ENCODE data around the gene LIN28A.

Gene LIN28A

DNA sequence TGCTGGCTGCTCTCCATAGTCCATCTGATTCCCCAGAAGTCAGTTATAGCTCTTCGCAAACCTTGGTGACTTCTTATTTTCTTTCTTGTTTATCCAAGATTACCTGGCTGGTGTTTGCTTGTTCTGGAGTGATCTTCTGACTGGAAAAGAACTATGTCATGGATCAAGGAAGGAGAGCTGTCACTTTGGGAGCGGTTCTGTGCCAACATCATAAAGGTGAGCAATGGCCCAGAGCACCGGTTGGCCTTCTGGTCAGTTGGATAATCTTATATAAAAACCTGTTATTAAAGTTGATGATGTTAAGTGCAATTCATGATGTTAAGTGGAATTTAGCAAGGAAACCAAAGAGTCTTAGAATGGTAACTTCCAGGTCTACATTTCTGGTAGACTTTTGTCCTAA, 22.2 kb downstream of the LIN28A start:
- no peak for DNase-seq (ENCODE audit: low read depth in 1 of 2, low spot score in 1 of 2)

DNA sequence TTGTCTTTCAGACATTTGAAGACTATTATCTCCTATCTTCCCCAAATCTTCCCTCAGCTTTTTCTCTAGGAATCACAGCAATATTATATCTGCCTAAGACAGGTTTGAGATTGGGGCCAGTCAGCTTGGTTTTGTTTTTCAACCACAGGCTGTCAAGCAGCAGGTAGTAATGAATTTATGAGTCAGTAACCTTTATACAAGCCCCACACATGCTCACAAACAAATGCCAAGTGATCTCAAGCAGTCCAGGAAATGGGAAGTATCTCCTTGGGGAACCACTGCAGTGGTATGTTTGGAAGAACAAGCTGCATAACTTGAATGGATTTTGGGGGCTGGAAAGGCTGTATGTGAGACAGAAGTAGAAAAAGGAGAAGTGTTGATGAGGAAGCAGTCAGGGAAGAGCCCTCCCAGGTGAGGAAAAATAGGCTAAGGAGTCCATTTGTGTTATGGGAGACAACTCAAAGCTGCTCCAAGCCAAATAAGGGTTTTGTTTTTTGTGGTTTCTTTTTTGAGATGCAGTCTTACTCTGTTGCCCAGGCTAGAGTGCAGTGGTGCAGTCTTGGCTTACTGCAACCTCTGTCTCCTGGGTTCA, 23.6 kb downstream of the LIN28A start:
- DNase-seq (ENCODE audit: low read depth in 1 of 2, low spot score in 1 of 2): no peak

DNA sequence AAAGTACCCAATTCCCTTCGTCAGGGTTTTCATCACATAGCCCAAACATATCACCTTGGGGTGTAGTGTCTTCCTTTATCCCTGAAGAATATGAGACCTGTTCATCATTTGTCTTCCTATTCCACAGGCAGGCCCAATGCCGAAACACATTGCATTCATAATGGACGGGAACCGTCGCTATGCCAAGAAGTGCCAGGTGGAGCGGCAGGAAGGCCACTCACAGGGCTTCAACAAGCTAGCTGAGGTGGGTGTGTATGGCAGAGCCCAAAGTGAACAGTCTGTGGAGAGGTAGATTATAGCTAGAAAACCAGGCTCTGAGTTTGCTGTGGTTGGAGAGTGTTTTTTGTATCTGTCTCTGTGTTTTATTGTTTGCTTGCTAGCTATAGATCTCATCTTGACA, 27.4 kb downstream of the LIN28A start:
- no peak for DNase-seq (ENCODE audit: low read depth in 1 of 2, low spot score in 1 of 2)

DNA sequence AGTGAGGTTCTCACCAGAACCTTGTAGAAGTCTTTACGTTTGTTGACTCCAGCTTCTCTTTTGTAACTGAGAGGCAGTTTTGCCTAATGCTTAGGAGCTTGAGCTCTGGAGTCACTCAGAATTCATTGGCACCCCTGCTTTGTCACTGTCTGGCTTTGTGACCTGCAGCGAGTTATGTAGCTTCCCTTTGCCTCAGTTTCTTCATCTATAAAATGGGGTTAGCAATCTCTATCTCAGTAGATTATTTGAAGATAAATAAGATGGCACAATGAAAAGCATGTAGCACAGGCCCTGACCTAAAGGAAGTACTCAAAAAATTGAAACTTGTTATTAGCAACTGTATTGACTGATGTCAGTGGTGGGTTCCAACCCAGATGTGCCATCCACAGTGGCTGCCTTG, 29.6 kb downstream of the LIN28A start:
- no peak for DNase-seq (ENCODE audit: low read depth in 1 of 2, low spot score in 1 of 2)

DNA sequence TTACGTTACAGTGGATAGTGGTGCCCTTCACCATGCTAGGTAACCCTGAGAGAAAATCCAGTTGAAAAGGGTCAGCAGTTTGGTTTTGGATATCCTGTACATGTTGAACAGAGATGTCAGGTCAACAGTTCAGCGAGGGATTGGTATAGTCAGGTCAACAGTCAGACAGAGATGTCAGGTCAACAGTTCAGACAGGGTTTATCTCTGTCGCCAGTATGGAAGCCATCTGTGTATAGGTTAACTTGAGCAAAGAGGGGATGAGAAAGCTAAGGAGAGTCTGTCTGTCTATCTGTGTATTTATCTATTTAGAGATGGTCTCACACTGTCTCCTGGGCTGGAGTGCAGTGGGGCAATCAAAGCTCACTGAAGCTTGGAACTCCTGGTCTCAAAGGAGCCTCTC, 39.3 kb downstream of the LIN28A start:
- DNase-seq (ENCODE audit: low read depth in 1 of 2, low spot score in 1 of 2): no peak

DNA sequence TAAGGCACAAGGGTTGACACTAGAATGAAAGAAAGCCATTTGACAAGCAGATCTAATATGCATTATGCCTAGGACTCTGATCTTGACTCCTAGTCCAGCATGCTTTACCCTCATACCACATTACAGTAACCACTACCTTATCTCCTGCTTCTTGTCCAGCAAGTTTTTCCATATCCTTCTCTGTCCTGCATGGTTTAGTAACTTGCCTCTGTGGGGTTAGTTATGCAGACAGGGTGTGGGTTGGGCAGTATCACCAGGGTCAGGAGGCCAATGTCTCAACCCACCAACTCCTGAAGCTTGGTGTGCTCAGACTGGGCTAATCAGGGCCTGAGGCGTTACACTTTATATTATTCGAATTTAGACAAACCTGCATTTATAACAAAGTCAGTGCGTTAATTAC, 40.3 kb downstream of the LIN28A start:
- DNase-seq (ENCODE audit: low read depth in 1 of 2, low spot score in 1 of 2): no peak

DNA sequence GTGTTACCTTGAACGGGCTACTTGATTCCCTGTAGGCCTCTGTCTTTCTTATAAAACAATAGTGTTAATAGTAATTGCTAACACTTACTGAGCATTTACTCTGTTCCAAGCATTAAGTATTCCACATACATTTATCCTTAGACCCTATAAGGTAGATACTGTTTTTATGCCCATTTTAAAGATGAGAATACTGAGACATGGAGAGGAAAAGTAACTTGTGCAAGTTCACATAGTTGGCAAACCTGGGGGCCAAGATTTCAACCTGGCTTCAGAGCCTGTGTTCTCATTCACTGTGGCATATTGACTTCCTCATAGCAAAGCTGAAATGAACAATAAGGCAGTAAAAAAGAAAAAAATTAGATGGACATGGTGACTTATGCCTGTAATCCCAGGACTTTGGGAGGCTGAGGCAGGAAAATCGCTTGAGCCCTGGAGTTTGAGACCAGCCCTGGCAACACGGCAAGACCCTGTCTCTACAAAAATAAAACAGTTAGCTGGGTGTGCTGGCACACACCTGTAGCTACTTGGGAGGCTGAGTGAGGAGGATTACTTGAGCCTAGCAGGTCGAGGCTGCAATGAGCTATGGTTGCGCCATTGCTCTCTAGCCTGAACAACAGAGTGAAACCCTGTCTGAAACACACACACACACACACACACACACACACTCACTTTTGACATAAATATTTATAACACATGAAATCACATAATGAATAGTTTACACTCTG, 42.0 kb downstream of the LIN28A start:
- DNase-seq (ENCODE audit: low read depth in 1 of 2, low spot score in 1 of 2): no peak

DNA sequence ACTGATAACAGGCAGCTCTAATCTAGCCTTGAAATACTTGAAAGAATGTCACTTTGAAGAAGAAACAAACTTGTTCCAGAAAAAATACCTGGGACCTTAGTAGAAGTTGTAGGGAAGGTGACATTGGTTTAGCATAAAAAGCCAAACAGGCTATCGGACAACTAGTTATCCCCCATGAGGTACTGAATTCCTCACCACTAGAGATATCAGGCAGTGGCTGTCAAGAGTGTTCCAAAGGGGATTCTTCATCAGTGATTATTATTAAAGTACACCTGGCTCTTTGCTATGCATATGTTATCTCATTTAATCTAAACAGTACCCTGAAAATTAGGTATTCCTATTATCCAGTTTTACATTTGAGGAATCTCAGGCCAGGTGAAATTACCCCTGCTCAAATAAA, 48.5 kb downstream of the LIN28A start:
- no peak for DNase-seq (ENCODE audit: low read depth in 1 of 2, low spot score in 1 of 2)

DNA sequence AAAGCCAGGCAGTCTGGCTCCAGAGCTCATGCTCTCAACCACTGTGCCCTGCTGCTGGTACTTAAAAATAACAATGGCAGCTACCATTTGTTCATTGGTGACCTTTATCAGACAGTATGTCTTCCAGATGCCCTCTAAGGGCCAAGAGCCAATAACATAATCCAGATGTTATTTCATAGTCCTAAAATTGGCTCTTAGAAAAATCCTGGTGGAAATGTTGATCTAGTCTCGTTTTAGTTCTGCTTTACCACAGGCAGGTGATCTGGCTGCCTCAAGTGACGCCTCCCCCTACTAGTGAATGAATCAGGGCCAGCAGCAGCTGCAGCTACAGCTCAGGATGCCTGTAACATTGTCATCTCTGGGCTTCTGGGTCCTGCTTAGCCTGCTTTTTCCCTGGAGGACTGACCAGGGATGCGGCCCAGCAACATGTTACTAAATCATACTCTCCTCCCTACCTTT, 49.0 kb downstream of the LIN28A start:
- DNase-seq (ENCODE audit: low read depth in 1 of 2, low spot score in 1 of 2): no peak

DNA sequence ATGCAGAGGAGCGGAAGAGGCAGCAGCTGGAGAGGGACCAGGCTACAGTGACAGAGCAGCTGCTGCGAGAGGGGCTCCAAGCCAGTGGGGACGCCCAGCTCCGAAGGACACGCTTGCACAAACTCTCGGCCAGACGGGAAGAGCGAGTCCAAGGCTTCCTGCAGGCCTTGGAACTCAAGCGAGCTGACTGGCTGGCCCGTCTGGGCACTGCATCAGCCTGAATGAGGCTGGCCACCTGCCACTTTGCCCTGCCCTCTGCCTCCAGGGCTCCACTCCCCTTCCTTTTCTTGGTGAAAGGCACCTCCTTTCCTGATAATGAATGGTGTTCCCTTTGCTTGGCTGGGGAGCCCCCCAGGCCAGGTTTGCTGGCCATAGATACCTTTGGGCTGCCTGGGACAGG, 58.3 kb downstream of the LIN28A start:
- DNase-seq (ENCODE audit: low read depth in 1 of 2, low spot score in 1 of 2): no peak

DNA sequence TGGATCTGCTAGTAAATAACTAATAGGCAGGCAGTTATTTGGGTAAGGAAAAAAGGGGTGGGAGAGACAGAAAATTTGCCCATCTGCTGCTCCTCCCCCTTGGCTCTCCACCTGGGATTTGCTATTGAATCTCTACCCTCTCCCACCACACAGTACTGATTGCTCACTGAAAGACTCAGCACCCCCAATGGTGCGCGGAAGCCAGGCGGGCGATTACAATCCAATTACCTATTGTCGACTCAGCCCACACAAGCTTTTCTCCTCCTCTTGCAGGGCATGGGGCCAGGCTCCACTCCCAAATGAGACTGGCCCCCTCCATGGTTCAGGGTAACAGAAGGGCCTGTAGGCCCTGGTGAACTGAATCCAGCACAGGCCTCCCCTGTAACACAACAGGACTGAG, 58.9 kb downstream of the LIN28A start:
- no peak for DNase-seq (ENCODE audit: low read depth in 1 of 2, low spot score in 1 of 2)

DNA sequence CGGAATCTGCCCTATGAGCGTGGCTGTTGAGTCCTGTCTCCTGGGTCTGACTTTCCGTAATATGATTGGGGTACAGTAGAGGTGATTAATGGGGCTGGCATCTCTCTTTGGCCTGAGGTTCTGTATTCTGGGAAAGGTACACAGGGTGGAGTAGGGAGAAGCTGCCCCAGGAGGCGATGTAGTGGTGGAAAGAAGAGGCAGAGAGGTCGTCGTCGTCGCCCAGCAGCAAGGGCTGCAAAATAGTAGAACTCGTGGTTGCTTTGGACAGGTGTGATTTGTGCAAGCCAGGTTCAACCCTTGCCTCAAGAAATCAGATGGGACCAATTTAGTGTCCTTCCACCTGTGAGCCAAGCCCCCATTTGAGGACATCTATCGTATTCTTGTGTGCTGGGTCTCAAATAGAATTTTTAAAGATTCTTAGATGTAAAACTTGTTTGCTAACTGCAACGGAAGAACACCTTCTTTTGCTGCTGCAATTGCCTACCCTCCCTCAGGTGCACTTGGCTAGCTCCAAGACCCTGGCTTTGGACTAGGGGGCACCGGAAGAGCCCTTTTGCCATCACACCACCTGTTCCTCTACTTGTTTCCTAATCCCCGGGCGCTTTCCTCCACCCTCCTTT, 60.4 kb downstream of the LIN28A start:
- DNase-seq (ENCODE audit: low read depth in 1 of 2, low spot score in 1 of 2): no peak

DNA sequence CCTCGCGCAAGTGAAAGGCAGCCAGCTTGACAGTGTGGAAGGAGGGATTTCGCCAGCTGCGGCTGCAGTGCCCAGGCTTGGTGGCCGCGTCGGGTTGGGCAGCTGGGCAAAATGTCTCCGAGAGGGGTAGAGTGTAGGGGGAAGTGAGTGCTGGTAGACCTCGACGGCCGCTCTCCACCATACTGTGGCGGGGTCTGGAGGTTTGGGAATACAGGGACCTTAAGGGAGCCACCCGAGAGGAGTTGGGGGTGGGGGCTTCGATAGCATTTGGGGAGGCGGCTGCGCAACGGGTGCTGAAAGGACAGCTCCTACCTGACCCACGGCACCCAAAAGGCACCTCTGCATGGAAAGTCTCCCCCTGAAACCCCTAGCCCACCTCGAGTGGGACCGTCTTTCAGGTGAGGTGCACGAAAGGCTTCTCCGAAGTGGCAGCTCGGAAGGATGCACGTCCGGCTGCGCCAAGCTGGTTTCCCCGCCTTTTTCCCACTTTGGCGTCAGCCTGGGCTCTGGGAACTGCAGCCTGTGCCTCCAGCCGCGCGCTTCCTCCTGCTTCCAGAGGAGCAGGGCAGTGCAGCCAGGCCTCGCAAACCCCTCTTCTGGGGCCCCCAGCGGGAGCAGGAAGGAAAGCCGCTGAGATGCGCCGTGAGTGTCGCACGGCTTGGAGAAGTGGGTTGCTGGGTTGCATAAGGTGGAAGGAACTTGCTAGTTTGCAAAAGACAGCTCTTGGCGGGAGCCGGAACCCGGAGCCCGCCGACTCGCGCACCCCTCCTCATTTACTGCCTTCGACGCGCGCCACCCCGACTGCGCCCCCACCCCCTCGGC, 61.1 kb downstream of the LIN28A start:
- peak in 1 of 2 donors; percentile 6 for DNase-seq (ENCODE audit: low read depth in 1 of 2, low spot score in 1 of 2)

DNA sequence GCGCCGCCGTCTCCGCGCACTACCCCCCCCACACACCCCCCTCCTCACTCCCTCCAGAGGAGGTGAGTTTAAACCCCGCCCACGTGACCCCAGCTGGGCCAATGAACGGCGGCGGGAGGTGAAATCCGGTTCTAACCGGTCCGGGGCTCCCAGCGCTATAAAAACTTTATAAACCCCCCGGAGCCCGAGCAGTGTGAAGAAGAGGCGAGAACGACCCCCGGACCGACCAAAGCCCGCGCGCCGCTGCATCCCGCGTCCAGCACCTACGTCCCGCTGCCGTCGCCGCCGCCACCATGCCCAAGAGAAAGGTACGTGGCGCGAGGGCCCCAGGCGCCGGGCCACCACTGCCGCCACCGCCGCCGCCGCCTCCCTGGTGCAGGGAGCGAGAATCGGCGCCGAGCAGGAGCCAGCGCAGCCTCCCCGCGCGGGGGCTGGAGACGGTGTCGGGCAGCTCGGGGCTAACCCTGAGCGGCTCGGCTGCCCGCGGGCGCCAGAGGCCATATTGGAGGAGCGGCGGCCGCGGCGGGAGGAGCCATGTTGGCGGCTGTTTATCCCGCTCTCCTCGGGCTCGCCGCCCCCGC, 61.8 kb downstream of the LIN28A start, which contains the start of gene HMGN2:
TSS of gene HMGN2 (plus strand) at position 121 of the 581 bp plus-strand sequence. CDS start at position 294, 173 bp downstream.
- peak; percentile 74 to 80 for DNase-seq (ENCODE audit: low read depth in 1 of 2, low spot score in 1 of 2)

DNA sequence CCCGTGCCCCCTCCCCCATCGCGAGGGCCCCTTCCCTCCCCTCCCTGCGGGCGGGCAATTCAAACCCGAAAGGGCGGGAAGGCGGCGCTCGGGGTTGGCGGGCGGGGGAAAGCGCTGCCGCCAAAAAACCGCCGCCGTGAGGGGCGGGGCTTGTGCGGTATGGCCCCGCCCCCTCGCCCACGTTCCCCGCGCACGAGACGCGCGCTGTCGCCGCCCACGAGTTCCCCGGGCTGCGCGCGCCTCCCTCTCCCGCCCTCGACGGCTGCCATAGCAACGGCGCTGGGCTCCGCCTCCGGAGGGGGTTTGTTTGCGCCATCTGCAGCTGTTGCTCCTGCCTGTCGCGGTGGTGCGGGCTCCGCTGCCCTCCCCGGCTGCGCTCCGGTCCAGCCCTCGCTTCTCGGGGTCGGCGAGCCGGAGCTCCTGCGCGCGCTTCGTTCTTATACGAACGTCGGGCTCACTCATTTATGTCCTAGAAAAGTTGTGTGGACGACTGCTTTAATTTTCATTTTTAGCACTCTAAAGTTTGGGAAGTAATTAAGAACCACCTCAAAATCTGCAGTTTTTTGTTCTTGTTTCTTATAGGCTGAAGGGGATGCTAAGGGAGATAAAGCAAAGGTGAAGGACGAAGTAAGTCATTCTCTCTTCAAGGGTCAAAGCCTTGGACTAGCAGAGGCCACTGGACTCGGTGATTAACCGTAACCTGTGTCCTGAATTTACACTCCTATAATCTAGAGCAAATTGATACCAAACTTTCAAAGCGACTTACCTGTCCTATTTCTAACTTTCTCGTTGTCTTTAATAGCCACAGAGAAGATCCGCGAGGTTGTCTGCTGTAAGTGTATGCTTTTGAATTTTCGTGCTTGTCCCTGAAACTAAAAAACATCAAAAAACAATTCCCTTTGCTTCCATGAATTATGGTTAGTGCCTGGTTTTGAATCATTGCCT, 62.6 kb downstream of the LIN28A start:
- DNase-seq (ENCODE audit: low read depth in 1 of 2, low spot score in 1 of 2): peak; percentile 94 to 97

DNA sequence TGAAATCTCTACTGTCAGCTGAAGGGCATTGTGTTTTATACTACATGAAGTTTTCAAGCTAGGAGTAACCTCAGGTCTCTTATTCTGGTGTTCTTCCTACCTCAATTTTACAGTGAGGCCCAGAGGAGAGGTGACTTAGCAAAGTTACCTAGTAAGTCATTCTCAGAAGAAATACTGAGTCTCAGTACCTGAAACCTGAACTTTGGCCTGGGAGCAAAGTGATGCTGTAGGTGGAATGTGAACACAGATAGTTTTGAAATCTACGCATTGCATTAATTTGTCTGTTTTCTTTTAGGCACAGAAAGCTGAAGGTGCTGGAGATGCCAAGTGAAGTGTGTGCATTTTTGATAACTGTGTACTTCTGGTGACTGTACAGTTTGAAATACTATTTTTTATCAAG, 64.2 kb downstream of the LIN28A start:
- no peak for DNase-seq (ENCODE audit: low read depth in 1 of 2, low spot score in 1 of 2)

DNA sequence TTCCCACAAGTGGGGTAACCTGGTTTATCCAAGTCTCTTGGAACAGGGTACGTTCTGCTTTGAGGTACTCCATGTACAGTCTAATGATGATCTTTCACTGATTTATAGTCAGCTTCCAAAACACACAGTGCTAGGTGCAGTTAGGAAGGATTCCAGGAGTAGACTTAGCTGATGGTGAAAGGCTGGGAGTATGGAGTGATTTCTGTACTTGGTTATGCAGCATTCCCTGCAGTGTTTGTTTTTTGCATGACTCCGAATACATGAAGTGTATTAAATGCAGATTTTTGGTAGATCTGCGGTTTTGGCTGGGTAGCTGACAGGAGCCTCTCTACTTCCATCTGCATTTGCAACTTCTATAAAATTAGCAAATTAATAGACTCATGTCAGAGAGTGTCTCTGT, 65.4 kb downstream of the LIN28A start:
- DNase-seq (ENCODE audit: low read depth in 1 of 2, low spot score in 1 of 2): no peak

DNA sequence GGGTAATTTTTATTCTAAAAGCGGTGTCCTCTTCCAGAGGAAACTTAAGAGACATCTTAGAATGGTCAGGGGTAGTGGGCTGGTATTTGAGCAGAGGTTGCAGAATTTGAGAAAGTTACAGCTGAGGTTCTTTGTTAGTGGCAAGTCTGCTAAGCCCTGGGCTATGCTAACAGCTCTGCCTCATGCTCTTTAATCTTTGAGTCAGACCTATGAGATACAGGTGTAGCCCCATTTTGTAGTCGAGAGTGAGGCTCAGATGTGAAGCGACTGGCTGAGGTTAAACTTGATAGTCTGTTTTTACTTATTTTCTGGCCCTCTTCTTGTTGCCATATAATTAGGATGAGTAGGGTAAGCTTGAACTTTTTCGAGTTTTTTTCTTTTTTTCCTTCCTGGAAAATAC, 66.3 kb downstream of the LIN28A start:
- no peak for DNase-seq (ENCODE audit: low read depth in 1 of 2, low spot score in 1 of 2)

DNA sequence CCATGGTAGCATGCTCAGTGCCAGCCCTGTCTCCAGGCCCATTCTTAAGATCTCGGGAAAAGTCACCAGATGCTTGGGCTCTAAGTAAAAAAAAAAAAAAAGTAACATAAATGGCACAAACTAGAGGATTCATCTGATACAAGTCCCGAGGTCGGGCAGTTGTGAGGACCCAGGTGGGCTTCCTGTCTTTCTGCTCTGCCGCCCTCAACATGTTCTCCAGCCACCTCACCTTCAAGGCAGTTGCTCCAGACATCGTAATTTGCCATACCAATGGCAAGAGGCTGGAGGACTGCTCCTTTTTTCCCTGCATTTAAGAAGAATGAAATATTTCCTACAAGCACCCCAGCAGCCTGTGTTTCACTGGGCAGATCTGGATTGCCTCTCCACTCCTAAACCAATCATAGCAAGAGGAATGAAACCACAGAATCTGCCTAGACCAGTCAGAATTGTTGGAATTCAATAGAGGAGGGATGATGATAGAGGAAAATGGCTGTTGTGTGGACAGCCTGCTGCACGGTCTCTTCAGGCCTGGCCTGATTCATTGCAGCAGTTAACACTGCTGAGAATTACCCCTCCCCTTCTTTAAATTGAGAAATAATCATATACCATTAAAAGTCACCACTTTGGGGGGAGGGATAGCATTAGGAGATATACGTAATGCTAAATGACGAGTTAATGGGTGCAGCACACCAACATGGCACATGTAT, 67.0 kb downstream of the LIN28A start:
- no peak for DNase-seq (ENCODE audit: low read depth in 1 of 2, low spot score in 1 of 2)

DNA sequence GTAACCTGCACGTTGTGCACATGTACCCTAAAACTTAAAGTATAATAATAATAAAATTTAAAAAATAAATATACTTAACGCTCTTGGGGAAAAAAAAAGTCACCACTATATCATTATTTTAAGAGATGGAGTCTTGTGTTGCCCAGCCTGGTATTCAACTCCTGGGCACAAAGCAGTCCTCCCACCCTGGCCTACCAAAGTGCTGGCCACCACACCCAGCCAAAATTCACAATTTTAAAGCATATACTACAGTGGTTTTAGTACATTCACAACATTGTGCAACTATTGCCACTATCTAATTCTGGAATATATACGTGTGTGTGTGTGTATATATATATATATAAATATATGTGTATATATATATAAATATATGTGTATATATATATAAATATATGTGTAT, 67.5 kb downstream of the LIN28A start:
- no peak for DNase-seq (ENCODE audit: low read depth in 1 of 2, low spot score in 1 of 2)

All from activated T-helper 1 cell treated with anti-CD3 and anti-CD28 coated beads, Interleukin-2, amount 50 U/mL, for 16 hours (primary cell).